NCI-H2227 treated with DMSO at 0.1 percent for 48 hours (cell line): ENCODE data around the gene C17orf58.

Experiments used
- DNase-seq: peaks from one replicate; lab custom pipeline; 2025; lab: John Stamatoyannopoulos, UW

The C17orf58 gene

DNA sequence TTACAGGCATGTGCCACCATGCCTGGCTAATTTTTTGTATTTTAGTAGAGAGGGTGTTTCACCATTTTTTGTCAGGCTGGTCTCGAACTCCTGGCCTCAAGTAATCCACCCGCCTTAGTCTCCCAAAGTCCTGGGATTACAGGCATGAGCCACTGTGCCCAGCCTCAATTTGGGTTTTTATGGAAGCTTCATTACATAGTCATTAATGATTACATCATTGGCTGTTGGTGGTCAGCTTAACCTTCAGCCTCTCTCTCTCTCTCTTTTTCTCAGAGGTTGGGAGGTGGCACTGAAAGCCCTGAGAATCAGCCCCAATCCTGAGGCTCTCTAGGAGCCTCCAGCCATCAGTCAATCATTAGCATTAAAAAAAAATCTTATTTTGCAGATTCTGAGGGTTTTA is 45.3 kb downstream of the C17orf58 start:
- no peak for DNase-seq

DNA sequence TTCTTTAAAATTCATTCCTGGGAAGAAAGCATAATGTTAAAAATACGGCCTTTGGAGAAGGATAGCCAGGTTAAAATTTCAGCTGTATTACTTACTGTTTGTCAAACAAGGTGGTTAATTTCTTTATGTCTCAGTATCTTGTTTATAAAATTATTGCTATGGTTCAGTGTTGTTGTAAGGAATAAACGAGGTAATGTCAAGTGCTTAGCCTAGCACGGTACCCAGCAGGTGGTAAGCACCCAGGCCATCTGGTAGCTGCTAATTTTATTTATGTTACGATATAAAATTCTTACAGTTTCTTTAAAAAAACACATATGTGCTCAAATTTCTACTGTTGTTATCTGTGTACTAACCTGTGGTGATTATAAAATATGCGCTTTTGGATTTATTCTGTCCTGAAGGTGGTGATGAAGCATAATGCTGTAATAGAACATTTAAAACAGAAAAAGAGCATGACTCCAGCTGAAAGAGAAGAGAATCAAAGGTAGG is 48.9 kb downstream of the C17orf58 start:
- no peak for DNase-seq

DNA sequence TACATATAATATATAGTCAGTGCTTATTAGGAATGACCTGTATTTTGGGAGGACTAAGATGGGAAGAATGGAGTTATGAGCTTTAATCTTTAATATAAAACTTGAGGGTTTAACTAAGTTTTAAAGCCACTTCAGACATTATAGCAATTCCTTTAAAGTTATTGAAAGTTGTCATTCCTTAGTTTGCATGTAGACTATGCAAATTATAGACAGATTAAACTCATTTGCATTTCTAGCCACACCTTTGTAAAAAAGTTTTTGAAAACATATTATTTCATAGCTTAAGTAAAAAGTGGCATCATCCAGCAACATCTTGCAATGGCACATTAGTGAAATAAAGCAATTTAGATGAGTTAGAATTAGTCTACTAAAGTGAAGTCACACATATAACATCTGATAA is 49.8 kb downstream of the C17orf58 start:
- DNase-seq, result no peak

DNA sequence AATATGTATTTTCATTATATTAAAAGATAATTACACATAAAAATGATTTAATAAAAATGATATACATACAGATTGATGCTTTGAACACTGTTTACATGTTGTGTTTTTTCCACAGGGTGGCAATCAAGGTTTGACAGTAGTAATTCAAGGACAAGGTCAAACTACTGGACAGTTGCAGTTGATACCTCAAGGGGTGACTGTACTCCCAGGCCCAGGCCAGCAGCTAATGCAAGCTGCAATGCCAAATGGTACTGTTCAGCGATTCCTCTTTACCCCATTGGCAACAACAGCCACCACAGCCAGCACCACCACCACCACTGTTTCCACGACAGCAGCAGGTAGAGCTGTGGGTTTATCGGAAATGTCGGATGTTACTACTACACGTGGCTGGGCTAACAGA is 52.2 kb downstream of the C17orf58 start:
- DNase-seq, result no peak

DNA sequence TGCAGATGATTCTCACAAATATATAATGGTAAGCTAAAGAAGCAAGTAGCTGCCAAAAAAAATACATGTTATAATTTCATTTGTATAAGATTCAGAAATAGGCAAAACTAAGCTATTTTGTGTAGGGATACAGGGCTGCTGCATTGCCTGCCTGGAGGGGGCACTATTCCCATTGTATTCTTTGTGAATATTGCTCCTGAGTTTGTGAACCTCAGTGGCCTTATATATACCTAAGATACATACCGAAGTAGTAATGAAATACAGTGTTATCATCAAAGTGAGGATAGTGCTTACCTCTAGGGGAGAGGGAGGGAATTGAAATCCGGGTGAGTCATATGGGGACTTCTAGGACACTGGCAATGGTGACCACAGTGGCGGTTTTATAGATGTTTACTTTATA is 53.5 kb downstream of the C17orf58 start:
- DNase-seq, result no peak
